ENCODE data around the gene NDUFV2. TPM values are rescaled to one million over a fixed set of nuclear protein-coding genes. Genes with fewer than 3 reads are reported as not detected.

NDUFV2 gene
- total and polyA plus RNA-seq, 5 experiments from 2014 or later, result 106 to 166 (median 149) TPM

Other genes with a start within 250 kb of the NDUFV2 start
- 100 to 1,000 TPM; 198 to 212 TPM for gene ANKRD12, start 34.1 kb downstream of the NDUFV2 start, total RNA-seq
- gene ANKRD12, start 34.1 kb downstream of the NDUFV2 start, polyA plus RNA-seq, result 10 to 100 TPM; 15.7 to 70.4 (median 26.3) TPM
- gene TWSG1, start 232.1 kb downstream of the NDUFV2 start, total RNA-seq, result 1 to 10 TPM; 7.7 to 9.8 TPM
- 1 to 10 TPM; 4.0 to 6.1 (median 4.9) TPM for gene TWSG1, start 232.1 kb downstream of the NDUFV2 start, polyA plus RNA-seq

Data from naive thymus-derived CD8-positive, alpha-beta T cell (primary cell).